Hepatocyte (in vitro differentiated cells): ENCODE measurements around the gene UBA6.

ENCODE experiments used
- EZH2 ChIP-seq: fragments of 200-600 bp; sonication (generic); IDR thresholded peaks from 2 replicates; pipeline ENCODE4 v1.6.1; 2016; ENCODE audit warnings: antibody characterized with exemption, mild to moderate bottlenecking, borderline replicate concordance
- TF ChIP-seq, protein P1 (sequence below): fragments of 200-600 bp; sonication (generic); IDR thresholded peaks from 2 replicates; pipeline ENCODE4 v1.5.1; 2016; ENCODE audit warnings: antibody characterized with exemption, mild to moderate bottlenecking; ENCODE audit not compliant: poor library complexity

DNA sequence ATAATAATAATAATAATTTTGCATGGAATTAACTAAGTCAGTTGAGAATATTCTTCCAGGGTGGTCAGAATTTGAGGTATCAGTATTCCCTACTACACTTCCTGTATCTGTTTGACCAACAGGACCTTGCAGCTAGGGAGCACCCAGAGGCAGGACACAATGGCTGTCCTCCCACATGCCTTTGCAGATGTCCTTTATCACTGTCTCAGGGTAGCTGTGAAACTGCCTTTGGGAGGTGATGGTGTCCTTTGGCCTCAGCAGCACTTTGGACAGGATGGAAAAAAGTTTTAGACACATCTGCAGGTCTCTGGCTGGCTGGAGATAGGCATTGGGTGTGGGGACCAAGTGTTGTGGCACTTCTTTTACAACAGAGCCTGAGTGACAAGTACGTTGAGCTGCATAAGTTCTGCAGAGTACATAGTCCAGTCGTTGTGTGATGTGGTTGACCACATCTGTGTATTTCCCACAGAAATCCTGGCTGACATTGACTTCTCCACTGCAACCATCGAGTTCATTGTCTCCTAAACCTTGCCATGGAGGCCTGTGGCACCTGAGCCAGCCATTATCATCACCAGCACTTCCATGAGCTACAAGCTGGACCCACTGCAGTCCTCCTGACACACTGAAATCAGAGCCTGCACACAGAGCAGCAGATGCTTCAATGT is 19.1 kb upstream of the UBA6 start:
- TF ChIP-seq, protein P1, sequence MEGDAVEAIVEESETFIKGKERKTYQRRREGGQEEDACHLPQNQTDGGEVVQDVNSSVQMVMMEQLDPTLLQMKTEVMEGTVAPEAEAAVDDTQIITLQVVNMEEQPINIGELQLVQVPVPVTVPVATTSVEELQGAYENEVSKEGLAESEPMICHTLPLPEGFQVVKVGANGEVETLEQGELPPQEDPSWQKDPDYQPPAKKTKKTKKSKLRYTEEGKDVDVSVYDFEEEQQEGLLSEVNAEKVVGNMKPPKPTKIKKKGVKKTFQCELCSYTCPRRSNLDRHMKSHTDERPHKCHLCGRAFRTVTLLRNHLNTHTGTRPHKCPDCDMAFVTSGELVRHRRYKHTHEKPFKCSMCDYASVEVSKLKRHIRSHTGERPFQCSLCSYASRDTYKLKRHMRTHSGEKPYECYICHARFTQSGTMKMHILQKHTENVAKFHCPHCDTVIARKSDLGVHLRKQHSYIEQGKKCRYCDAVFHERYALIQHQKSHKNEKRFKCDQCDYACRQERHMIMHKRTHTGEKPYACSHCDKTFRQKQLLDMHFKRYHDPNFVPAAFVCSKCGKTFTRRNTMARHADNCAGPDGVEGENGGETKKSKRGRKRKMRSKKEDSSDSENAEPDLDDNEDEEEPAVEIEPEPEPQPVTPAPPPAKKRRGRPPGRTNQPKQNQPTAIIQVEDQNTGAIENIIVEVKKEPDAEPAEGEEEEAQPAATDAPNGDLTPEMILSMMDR, result no peak
- no peak for TF ChIP-seq EZH2
